AG04449 (cell line): Measurements from ENCODE around the gene NAALADL1.

ENCODE experiments used
- CTCF ChIA-PET: fragments of 350-600 bp; formaldehyde crosslinking; extraction: SDS; loops from one replicate; lab custom pipeline; 2021; ENCODE audit warnings: antibody characterized with exemption; lab: Yijun Ruan, JAX
- POLR2A ChIA-PET: fragments of 400-600, 350-600 bp; formaldehyde crosslinking; extraction: SDS; loops from one replicate; lab custom pipeline; 2020; ENCODE audit warnings: antibody characterized with exemption, inconsistent platforms; lab: Yijun Ruan, JAX
- DNase-seq: peaks from one replicate; pipeline ENCODE4 v3.0.0-alpha.2; 2010; ENCODE audit warnings: low read depth, low spot score
- H3K4me3 ChIP-seq: 2 replicates; pipeline ENCODE4 v1.5.1; 2011; ENCODE audit warnings: low read depth, mild to moderate bottlenecking, control low read depth, low read length
- TF ChIP-seq, protein P1 (sequence below): IDR thresholded peaks from one replicate; pipeline ENCODE4 v1.5.1; 2011; ENCODE audit warnings: mild to moderate bottlenecking, moderate library complexity, low read length, control low read depth, inconsistent platforms; ENCODE audit not compliant: insufficient read depth; ENCODE audit errors: missing control alignments

The NAALADL1 gene

DNA sequence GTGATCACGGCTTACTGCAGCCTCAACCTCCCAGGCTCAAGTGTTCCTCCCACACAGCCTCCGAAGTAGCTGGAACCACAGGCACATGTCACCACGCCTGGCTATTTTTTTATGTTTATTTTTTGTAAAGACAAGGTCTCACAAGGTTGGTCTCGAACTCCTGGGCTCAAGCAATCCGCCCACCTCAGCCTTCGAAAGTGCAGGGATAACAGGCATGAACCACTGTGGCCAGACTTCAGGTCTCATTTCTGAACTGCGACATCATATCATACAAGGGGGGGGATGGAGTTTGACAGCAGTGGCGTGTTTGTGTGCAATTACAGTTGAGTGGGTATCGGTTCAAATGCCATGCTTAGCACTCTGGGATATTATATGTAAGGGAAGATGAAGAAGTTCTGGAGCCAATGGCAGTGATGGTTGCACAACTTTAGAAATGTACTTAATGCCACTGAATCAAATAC lies 6.9 kb downstream of the NAALADL1 start:
- POLR2A ChIA-PET, result no interaction called here
- CTCF ChIA-PET, result no interaction called here

GRCh38 chr11:65047581-65048422 lies 10.6 kb downstream of the NAALADL1 start:
- peak overlapping the region; percentile 44 for H3K4me3 ChIP-seq
- POLR2A ChIA-PET, result no interaction called here
- TF ChIP-seq, protein P1, sequence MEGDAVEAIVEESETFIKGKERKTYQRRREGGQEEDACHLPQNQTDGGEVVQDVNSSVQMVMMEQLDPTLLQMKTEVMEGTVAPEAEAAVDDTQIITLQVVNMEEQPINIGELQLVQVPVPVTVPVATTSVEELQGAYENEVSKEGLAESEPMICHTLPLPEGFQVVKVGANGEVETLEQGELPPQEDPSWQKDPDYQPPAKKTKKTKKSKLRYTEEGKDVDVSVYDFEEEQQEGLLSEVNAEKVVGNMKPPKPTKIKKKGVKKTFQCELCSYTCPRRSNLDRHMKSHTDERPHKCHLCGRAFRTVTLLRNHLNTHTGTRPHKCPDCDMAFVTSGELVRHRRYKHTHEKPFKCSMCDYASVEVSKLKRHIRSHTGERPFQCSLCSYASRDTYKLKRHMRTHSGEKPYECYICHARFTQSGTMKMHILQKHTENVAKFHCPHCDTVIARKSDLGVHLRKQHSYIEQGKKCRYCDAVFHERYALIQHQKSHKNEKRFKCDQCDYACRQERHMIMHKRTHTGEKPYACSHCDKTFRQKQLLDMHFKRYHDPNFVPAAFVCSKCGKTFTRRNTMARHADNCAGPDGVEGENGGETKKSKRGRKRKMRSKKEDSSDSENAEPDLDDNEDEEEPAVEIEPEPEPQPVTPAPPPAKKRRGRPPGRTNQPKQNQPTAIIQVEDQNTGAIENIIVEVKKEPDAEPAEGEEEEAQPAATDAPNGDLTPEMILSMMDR, result no peak
- CTCF ChIA-PET, result interaction anchor here (1.8 kb wide), 1 partner anchor 33 kb away, joined by 5 read pairs; the partner anchor contains the start of gene ARL2
- DNase-seq, result no peak

More for the DNA sequence above, 6.9 kb downstream of the NAALADL1 start:
- DNase-seq, result no peak
- TF ChIP-seq, protein P1, result no peak
- no peak overlapping the region for H3K4me3 ChIP-seq

- TF ChIP-seq, protein P1, result no peak
- DNase-seq, result no peak
- CTCF ChIA-PET, result no interaction called here
- POLR2A ChIA-PET, result no interaction called here
- no peak overlapping the region for H3K4me3 ChIP-seq
These were observed 12.6 kb downstream of the NAALADL1 start for GRCh38 chr11:65045728-65046127.

DNA sequence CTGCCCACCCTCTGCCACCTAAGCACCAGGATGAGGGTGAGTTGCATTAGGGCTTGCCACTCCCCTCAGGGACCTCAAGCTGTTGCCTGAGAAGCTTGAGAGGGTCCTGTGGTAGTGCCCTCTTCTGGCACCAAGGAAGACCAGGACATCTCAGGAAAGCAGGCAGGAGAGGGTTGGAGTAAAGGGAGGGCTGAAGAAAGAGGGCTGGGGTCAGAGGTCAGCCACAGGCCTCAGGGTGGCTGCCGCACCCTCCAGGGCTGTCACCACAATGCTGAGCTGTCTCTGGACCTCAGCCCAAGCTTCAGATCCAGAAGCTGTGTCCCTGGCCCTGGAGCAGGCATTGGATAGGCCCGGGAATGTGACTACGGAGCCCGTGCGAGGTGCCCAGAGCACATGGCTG lies 13.3 kb downstream of the NAALADL1 start:
- no peak overlapping the region for H3K4me3 ChIP-seq
- TF ChIP-seq, protein P1, result no peak
- DNase-seq, result no peak
- ChIA-PET POLR2A (no interaction called here), CTCF (no interaction called here)

DNA sequence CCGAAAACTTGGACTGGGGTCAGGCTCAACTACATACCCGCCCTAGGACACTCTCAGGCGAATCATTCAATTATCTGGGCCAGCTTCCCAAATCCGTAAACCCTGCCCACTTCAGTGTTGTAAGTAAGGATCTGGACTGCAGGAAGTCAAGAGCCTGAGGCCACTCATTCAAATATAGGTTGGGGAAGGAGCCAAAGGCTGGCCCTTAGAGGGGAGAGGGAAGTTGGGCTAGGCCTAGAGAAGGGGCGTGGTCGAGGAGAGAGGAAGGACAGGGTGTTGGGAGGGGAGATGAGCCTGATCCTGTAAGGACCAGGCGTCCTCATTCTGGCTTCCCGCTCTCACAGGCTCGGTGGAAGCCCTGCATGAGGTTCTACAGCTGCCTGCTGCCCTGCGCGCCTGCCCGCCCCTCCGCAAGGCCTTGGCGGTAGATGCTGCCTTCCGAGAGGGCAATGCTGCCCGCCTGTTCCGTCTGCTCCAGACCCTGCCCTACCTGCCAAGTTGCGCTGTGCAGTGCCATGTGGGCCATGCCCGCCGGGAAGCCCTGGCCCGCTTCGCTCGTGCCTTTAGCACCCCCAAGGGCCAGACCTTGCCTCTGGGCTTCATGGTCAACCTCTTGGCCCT lies 14.4 kb downstream of the NAALADL1 start:
- ChIA-PET CTCF (interaction anchor here (1.2 to 1.5 kb wide), 2 partner anchors 15 to 30 kb away, joined by 4 to 5 read pairs; partner anchors contain the start of gene ARL2), POLR2A (no interaction called here)
- no peak for DNase-seq
- H3K4me3 ChIP-seq, result no peak overlapping the region
- TF ChIP-seq, protein P1, result no peak

DNA sequence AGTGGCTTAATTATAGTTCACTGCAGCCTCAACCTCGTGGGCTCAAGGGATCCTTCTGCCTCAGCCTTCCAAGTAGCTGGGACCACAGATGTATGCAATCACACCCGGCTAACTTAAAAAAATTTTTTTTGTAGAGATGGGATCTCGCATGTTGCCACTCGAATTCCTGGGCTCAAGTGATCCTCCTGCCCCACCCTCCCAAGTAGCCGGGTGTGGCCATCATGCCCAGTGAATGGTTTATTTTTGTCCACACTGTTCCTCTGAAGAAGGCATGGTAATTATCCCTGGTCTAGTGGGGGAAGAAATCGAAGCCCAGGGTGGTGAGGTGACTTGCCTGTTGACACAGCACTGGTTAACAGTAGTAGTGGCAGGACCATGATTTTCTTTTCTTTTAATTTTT lies 15.5 kb downstream of the NAALADL1 start:
- ChIA-PET POLR2A (interaction anchor here (0.6 kb wide), 1 partner anchor 25 kb away, joined by 3 read pairs; no protein-coding TSS in a partner anchor), CTCF (interaction anchor here (1.2 to 1.5 kb wide), 2 partner anchors 14 to 29 kb away, joined by 4 to 5 read pairs; partner anchors contain the start of gene ARL2)
- H3K4me3 ChIP-seq, result no peak overlapping the region
- DNase-seq, result no peak
- TF ChIP-seq, protein P1, result no peak
